ENCODE results near the gene MTA1.

Gene MTA1

DNA sequence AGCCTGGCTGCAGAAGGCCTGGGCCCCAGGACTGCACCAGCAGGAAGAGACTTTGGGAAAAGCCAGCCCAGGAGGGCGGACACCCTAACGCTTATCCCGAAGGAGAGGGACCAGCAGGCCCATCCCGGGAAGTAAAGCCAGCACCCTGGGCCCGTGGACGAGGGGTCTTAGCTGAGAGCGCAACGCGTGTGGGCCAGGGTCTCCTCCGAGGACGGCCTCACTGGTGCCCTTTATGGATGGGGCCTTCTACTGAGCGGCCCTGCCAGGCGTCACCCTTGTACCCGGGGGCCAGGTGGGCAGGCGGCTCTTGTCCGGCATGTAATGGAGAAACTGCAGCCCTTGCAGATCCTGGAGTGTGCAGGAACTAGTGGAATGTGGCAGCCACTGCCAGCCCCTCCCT is 85.5 kb downstream of the MTA1 start:
- H3K4me1 ChIP-seq = no peaks in the 10 kb centered on the region
- TF ChIP-seq, protein P1, sequence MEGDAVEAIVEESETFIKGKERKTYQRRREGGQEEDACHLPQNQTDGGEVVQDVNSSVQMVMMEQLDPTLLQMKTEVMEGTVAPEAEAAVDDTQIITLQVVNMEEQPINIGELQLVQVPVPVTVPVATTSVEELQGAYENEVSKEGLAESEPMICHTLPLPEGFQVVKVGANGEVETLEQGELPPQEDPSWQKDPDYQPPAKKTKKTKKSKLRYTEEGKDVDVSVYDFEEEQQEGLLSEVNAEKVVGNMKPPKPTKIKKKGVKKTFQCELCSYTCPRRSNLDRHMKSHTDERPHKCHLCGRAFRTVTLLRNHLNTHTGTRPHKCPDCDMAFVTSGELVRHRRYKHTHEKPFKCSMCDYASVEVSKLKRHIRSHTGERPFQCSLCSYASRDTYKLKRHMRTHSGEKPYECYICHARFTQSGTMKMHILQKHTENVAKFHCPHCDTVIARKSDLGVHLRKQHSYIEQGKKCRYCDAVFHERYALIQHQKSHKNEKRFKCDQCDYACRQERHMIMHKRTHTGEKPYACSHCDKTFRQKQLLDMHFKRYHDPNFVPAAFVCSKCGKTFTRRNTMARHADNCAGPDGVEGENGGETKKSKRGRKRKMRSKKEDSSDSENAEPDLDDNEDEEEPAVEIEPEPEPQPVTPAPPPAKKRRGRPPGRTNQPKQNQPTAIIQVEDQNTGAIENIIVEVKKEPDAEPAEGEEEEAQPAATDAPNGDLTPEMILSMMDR (IDR thresholded peaks at IDR 0.05) = no peak
- H3K27me3 ChIP-seq = no peaks in the 10 kb centered on the region
- no peak overlapping the region for H3K4me3 ChIP-seq
- DNase-seq = peak in 1 of 2 donors; percentile 33
- intact Hi-C loops (cut with DNase I; ENCODE audit: low total_unique reads) = no loop called here
- H3K36me3 ChIP-seq = peaks cover 0 to 1% (median 0%) of the 10 kb centered on the region in 3 donors
- no peak overlapping the region for H3K27ac ChIP-seq
- H3K9me3 ChIP-seq = no peaks in the 10 kb centered on the region

DNA sequence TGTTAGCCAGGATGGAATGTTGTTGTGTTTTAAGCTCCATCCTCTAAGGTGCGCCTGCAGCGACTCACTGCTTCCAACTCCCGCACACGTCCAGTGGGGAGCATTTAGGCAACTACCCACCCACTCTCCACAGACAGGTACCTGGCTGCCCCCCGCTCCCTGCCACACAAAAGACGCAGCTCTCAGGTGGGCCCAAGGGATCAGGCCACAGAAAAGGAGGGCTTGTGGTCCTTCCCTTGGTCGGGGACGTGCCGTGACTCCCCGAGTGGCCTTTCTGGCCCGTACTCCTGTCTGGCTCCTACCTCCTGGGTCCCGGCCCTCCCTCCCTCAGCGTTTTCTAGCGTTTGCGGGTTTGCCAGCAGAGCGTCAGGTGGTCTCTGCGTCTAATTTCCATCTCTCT is 87.6 kb downstream of the MTA1 start:
- TF ChIP-seq, protein P1 (IDR thresholded peaks at IDR 0.05) = no peak
- intact Hi-C loops (cut with DNase I; ENCODE audit: low total_unique reads) = no loop called here
- DNase-seq = peak in 1 of 2 donors; percentile 57
- no peaks in the 10 kb centered on the region for H3K36me3 ChIP-seq
- H3K9me3 ChIP-seq = no peaks in the 10 kb centered on the region
- H3K4me3 ChIP-seq = no peak overlapping the region
- no peak overlapping the region for H3K27ac ChIP-seq
- H3K27me3 ChIP-seq = peaks cover 0 to 7% of the 10 kb centered on the region in 2 donors
- H3K4me1 ChIP-seq = no peaks in the 10 kb centered on the region

DNA sequence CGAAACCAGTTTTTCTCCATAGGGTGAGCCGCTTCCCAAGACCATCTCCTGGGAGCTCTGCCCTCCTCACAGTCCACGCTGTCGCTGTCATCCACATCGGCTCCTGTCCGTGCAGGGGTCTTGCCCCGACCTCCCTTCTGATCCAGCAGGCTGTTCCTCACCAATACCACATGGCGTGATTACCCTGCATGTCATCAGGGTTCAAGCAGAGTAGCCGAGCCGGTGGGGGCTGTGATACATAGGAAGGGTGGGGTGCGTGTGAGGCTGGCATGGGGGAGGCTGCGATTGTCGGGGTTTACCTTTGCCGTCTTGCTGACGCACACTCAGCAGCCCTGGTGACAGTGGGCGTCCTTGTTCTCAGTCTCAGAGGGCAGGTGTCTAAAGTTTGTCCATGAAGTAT is 88.4 kb downstream of the MTA1 start:
- DNase-seq = peak in 1 of 2 donors; percentile 48
- Histone ChIP-seq H3K9me3 (no peaks in the 10 kb centered on the region), H3K4me3 (no peak overlapping the region), H3K27me3 (peaks cover 0 to 15% of the 10 kb centered on the region in 2 donors), H3K36me3 (no peaks in the 10 kb centered on the region), H3K4me1 (no peaks in the 10 kb centered on the region), H3K27ac (no peak overlapping the region)
- intact Hi-C loops (cut with DNase I; ENCODE audit: low total_unique reads) = no loop called here
- TF ChIP-seq, protein P1 (IDR thresholded peaks at IDR 0.05) = no peak

DNA sequence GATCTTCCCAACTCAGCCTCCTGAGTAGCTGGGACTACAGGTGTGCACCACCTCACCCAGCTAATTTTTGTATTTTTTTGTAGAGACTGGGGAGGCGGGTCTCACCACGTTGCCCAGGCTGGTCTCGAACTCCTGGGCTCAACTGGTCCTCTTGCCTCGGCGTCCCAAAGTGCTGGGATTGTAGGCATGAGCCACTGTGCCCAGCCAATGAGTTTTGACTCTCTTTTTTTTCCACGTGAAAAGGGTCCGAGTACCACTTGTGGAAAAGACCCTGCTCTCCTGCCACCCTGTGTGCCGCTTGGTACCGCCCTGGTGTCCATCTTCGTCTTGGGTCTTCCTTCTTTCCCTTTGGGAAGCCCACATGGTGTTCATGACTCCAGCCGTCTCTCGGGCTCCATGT is 89.0 kb downstream of the MTA1 start:
- Histone ChIP-seq H3K27ac (no peak overlapping the region), H3K27me3 (peaks cover 0 to 20% of the 10 kb centered on the region in 2 donors), H3K9me3 (no peaks in the 10 kb centered on the region), H3K4me1 (no peaks in the 10 kb centered on the region), H3K36me3 (no peaks in the 10 kb centered on the region), H3K4me3 (no peak overlapping the region)
- TF ChIP-seq, protein P1 (IDR thresholded peaks at IDR 0.05) = no peak
- DNase-seq = peak in 1 of 2 donors; percentile 49
- intact Hi-C loops (cut with DNase I; ENCODE audit: low total_unique reads) = no loop called here

DNA sequence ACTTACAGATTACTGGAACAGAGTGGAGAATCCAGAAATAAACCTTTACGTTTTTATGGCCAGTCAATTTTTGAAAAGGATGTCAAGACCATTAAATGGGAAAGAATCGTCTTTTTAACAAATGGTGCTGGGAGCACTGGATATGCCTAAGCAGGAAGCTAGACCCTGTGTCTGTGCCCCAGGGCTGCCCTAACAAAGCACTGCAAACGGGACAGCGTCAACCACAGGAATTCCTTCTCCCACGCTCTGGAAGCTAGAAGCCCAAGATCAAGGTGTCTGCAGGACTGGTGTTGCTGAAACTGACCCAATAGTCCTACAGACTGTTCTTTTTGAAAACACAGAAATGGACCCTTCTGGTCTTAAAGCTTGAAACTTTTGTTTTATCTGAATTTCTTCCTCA is 97.5 kb downstream of the MTA1 start:
- H3K9me3 ChIP-seq = no peaks in the 10 kb centered on the region
- intact Hi-C loops (cut with DNase I; ENCODE audit: low total_unique reads) = no loop called here
- H3K36me3 ChIP-seq = no peaks in the 10 kb centered on the region
- no peak overlapping the region for H3K4me3 ChIP-seq
- peaks cover 0 to 32% of the 10 kb centered on the region in 2 donors for H3K27me3 ChIP-seq
- H3K27ac ChIP-seq = no peak overlapping the region
- TF ChIP-seq, protein P1 (IDR thresholded peaks at IDR 0.05) = no peak
- H3K4me1 ChIP-seq = no peaks in the 10 kb centered on the region
- DNase-seq = no peak
